ENCODE results near the gene NAP1L4.

Gene NAP1L4

DNA sequence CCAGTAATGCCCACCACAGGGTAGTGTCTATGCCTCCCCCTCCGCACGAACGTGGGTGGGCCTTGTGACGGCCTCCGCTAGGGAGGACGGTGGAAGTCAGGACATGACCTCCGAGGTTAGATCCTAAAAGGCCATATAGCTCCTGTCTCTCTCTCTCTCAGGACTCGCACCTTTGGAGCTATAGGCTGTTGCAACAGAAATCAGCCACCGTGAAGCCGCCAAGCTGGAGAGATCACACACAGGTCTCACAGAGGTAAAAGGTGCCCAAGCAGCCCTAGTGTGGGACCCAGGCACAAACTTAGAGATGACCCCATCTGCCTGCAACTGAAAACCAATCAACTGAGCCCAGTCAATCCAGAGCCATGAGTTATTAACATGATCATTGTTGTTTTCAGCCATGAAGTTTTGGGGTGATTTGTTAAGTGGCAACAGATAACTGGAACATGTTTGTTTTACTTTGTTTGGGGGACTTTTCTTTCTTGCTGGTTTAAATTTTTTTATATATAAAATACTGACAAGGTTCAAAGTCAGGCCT lies 7.4 kb upstream of the NAP1L4 start:
- TF ChIP-seq, protein P1, sequence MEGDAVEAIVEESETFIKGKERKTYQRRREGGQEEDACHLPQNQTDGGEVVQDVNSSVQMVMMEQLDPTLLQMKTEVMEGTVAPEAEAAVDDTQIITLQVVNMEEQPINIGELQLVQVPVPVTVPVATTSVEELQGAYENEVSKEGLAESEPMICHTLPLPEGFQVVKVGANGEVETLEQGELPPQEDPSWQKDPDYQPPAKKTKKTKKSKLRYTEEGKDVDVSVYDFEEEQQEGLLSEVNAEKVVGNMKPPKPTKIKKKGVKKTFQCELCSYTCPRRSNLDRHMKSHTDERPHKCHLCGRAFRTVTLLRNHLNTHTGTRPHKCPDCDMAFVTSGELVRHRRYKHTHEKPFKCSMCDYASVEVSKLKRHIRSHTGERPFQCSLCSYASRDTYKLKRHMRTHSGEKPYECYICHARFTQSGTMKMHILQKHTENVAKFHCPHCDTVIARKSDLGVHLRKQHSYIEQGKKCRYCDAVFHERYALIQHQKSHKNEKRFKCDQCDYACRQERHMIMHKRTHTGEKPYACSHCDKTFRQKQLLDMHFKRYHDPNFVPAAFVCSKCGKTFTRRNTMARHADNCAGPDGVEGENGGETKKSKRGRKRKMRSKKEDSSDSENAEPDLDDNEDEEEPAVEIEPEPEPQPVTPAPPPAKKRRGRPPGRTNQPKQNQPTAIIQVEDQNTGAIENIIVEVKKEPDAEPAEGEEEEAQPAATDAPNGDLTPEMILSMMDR (IDR thresholded peaks at IDR 0.05; ENCODE audit: low read depth, low read length, missing control alignments), result no peak
- peaks cover 44% of the 10 kb centered on the region for H3K36me3 ChIP-seq (replicated peaks)
- in situ Hi-C loops (cut with HindIII; ENCODE audit: low pct_ligation_motif_present, low sequenced_read_pairs), result no loop called here
- H3K4me3 ChIP-seq (ENCODE audit: low read depth, low read length), result no peak overlapping the region
- DNase-seq, result no peak
- H3K27me3 ChIP-seq (replicated peaks), result no peaks in the 10 kb centered on the region
- no peak overlapping the region for H3K27ac ChIP-seq

DNA sequence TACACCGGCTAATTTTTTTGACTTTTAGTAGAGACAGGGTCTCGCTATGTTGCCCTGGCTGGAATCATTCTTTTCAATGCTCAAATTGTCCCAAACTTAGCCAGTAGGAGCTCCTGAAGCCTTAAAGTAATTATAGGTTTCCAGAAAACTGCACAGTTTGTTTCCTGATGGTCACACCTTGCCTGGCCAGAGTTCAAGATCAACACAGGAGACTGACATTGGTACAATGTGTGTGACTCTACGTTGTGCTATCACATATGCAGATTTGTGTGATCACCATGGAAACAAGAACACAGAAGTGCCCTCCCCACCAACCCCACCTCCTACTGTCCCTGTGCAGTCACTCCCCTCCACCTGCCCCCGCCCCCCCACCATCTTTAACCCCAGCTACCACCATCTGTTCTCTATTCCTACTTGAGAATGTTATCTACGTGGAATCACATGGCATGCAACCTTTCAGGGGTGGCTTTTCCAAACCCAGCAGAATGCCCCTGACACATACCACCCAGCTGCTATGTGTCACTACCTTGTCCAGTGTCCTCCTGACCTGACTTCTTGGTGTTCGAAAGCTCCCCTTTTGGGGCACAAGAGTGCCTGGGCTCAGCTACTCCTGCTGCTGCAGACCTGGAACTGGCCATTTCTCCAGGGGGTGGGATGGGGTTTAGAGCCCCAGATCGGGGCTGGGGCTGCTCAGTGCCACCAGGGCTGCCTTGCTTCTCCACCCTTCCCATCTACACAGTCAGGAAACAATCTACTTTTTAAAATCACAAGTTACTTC lies 6.1 kb upstream of the NAP1L4 start:
- no peak overlapping the region for H3K4me3 ChIP-seq (ENCODE audit: low read depth, low read length)
- TF ChIP-seq, protein P1 (IDR thresholded peaks at IDR 0.05; ENCODE audit: low read depth, low read length, missing control alignments), result no peak
- in situ Hi-C loops (cut with HindIII; ENCODE audit: low pct_ligation_motif_present, low sequenced_read_pairs), result no loop called here
- H3K36me3 ChIP-seq (replicated peaks), result peaks cover 31% of the 10 kb centered on the region
- no peak overlapping the region for H3K27ac ChIP-seq
- DNase-seq, result no peak
- no peaks in the 10 kb centered on the region for H3K27me3 ChIP-seq (replicated peaks)

DNA sequence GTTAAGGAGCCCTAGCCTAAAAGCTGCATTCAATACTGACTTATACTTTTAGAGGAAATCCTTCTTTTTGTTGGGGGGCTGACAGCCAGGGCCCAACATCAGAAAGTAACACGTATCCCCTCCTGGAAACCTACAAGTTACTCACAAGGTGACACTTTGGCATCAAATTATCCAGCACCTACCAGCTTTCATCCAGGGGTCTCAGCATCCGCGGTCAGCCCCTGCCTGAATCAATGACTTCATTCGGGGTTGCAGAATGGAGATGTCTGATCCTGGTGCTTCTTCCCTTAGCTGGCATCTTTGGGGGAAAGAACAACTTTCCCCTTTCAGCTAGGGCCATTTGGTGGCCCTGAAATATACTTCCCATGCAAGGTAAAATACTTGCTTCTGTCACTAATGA lies 5.3 kb upstream of the NAP1L4 start:
- no peak overlapping the region for H3K4me3 ChIP-seq (ENCODE audit: low read depth, low read length)
- in situ Hi-C loops (cut with HindIII; ENCODE audit: low pct_ligation_motif_present, low sequenced_read_pairs), result no loop called here
- H3K27me3 ChIP-seq (replicated peaks), result no peaks in the 10 kb centered on the region
- TF ChIP-seq, protein P1 (IDR thresholded peaks at IDR 0.05; ENCODE audit: low read depth, low read length, missing control alignments), result no peak
- peaks cover 23% of the 10 kb centered on the region for H3K36me3 ChIP-seq (replicated peaks)
- no peak for DNase-seq
- no peak overlapping the region for H3K27ac ChIP-seq

DNA sequence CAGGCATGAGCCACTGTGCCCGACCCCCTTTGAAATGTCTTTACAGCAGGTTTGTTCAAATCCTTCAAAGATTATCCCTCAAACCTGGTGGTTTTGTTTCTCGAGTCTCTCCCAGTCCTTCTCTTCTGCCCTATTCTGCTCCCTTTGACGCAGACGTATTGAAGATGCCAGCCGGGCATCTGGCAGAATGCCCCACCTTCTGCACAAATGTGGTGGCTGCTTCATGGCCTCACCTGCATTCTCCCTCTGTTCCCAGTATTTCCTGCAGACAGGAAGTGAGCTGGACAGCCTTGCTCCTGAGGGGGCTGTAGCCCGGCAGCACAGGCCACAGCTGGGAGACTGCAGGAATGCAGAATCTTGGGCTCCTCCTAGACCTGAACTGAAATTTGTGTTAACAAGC lies 4.8 kb upstream of the NAP1L4 start:
- H3K27me3 ChIP-seq (replicated peaks), result no peaks in the 10 kb centered on the region
- H3K4me3 ChIP-seq (ENCODE audit: low read depth, low read length), result no peak overlapping the region
- H3K27ac ChIP-seq, result no peak overlapping the region
- TF ChIP-seq, protein P1 (IDR thresholded peaks at IDR 0.05; ENCODE audit: low read depth, low read length, missing control alignments), result no peak
- in situ Hi-C loops (cut with HindIII; ENCODE audit: low pct_ligation_motif_present, low sequenced_read_pairs), result no loop called here
- H3K36me3 ChIP-seq (replicated peaks), result peaks cover 20% of the 10 kb centered on the region
- DNase-seq, result no peak

DNA sequence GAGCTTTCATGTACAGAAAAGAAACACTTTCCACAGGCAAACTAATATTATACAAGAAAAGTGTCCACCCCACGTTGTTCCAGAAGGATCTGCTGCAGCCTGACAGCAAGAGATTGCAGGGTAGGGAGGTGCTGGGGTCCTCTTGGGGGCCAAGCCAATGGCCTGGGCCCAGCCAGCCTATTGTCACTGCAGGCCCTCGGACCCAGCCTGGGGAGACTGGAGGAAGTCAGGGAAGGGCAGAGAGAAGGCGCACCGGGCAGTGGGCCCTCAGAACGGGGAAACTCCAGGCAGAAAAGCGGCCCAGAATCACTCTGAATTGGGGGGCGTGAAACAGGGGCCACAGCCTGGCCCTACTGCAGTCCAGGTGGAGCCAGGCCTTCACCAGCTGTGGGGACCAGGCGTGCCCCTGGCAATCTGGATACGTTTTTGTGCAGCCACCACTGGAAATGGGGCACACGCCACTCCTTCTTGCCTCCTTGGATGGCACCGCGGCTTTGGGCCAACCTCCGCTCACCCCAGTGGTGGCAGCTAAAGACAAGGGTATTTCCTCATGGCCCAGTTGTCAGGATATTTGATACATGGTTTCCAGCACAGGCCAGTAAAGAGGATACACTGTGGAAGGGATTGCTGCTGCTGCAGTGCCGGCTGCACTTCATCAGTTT lies 3.9 kb upstream of the NAP1L4 start:
- Histone ChIP-seq H3K4me3 (ENCODE audit: low read depth, low read length) (no peak overlapping the region), H3K27ac (no peak overlapping the region), H3K36me3 (replicated peaks) (peaks cover 10% of the 10 kb centered on the region), H3K27me3 (replicated peaks) (no peaks in the 10 kb centered on the region)
- in situ Hi-C loops (cut with HindIII; ENCODE audit: low pct_ligation_motif_present, low sequenced_read_pairs), result no loop called here
- DNase-seq, result no peak
- TF ChIP-seq, protein P1 (IDR thresholded peaks at IDR 0.05; ENCODE audit: low read depth, low read length, missing control alignments), result no peak
